ENCODE data around the gene C2orf78.

GRCh38 chr2:73776869-73777519 is 7.0 kb upstream of the C2orf78 start:
- TF ChIP-seq, protein P1, sequence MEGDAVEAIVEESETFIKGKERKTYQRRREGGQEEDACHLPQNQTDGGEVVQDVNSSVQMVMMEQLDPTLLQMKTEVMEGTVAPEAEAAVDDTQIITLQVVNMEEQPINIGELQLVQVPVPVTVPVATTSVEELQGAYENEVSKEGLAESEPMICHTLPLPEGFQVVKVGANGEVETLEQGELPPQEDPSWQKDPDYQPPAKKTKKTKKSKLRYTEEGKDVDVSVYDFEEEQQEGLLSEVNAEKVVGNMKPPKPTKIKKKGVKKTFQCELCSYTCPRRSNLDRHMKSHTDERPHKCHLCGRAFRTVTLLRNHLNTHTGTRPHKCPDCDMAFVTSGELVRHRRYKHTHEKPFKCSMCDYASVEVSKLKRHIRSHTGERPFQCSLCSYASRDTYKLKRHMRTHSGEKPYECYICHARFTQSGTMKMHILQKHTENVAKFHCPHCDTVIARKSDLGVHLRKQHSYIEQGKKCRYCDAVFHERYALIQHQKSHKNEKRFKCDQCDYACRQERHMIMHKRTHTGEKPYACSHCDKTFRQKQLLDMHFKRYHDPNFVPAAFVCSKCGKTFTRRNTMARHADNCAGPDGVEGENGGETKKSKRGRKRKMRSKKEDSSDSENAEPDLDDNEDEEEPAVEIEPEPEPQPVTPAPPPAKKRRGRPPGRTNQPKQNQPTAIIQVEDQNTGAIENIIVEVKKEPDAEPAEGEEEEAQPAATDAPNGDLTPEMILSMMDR (conservative IDR thresholded peaks at IDR 0.05; ENCODE audit: low read length) = no peak
- no peak for TF ChIP-seq EZH2phosphoT487 (IDR thresholded peaks at IDR 0.05; ENCODE audit: borderline replicate concordance, low read depth, low read length)
